Middle frontal gyrus (tissue), 1 donor: ENCODE data around the gene TNS3.
"Not testable (repeated sequence)": the region's sequence is repeated elsewhere in the genome, so short reads cannot be mapped to it uniquely, and the experiment has no call there.

Experiments
- DNase-seq: peaks from one replicate; pipeline ENCODE4 v3.0.0-alpha.2; 2015; ENCODE audit warnings: low spot score; ENCODE audit errors: extremely low spot score

Gene TNS3

GRCh38 chr7:47543056-47543455 lies 38.9 kb downstream of the TNS3 start:
- no peak for DNase-seq

DNA sequence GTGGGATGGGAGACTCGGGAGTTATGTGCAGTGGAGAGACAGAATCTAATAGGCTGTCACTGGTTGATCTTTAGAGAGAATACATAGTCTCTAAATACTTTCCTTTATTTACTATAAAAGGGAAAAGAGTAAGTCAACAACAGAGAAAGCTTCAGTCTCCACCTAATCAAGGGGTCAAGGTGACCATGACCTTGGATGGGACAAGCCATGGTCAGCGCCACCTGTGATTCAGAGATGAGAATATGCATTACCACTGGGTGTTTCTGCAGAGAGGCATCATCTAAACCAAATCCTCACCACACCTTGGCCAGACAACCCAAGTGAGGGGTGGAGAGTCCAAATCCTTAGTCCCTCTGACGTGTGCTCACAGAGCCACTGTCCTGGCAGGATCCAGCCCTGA lies 39.9 kb downstream of the TNS3 start:
- DNase-seq, result no peak

- not testable (repeated sequence) for DNase-seq
Measured at GRCh38 chr7:47541485-47541884, 40.4 kb downstream of the TNS3 start.

DNA sequence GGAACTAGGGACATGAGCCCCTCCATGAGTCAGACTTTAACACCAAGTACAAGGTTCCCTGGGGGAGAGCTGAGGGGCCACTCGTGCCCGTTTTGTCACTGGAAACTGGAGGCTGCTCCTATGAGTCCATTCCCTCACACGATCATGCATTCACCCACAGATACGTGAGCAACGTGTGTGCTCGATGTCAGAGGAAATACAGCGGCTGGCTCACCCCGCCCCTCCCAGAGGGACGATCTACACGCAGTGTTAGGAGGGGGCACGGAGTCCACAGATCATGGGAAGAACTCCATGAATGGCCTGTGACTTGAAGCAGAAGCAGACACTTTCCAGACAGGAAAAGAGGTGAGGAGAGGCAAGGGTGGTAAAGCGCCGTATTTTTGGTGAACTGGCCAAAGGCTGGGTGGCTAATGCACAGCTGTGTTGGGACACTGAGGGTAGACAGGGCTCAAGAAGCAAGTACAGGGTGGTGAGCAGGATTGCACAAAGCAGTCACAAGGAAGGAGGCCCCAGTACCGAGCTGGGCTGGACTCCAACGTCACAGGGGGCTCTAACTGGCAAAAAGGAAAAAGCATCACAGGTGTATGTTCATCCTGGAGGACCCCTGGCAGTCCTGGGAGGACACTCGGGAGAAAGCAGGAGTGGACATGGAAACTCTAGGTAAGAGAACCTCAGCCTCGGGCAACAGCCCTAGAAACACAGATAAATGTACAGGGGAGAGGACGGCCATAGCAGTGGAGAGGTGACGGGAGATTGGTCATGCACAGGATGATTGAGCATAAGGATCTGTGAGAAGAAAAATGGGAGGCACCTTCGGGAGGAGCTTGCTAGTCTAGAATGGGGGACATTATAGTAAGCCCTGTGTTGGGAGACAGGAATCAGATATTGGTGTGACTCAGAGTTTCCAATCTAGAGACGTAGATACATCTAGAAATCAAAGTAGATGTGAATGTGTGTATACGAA lies 41.2 kb downstream of the TNS3 start:
- no peak for DNase-seq

- DNase-seq, result no peak
Measured at GRCh38 chr7:47540053-47540386, 41.9 kb downstream of the TNS3 start.

DNA sequence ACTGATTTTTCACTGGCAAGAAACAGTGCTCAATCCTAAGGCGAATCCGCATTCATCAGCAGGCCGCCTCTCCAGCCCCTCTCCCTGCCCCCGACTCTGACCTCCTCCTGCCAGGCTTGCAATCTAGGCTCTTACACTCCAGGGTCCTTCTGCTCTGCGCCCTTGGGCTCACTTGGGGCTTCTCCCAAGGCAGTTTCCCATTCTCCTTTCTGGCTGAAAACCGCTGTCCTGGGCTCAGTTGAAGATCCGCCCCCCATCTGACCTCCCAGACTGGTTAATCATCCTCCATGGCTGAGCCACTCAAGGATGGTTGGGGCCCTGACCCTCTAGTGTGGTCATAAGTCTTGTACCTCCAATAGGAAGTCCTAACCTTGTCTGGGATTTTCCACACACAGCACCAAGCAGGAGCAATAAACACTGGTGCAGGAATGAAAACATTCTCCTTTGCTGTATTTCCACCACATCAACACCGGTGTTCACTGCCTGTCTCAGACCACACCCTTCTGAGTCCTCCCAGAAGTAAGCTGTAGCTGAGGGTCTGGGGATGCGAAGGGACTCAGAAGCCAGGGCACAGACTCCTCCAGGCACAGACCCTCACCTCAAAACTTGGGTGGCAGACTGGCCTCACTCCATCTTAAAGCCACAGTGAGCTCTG lies 42.4 kb downstream of the TNS3 start:
- DNase-seq, result no peak

- no peak for DNase-seq
Measured at GRCh38 chr7:47538846-47539311, 43.0 kb downstream of the TNS3 start.

DNA sequence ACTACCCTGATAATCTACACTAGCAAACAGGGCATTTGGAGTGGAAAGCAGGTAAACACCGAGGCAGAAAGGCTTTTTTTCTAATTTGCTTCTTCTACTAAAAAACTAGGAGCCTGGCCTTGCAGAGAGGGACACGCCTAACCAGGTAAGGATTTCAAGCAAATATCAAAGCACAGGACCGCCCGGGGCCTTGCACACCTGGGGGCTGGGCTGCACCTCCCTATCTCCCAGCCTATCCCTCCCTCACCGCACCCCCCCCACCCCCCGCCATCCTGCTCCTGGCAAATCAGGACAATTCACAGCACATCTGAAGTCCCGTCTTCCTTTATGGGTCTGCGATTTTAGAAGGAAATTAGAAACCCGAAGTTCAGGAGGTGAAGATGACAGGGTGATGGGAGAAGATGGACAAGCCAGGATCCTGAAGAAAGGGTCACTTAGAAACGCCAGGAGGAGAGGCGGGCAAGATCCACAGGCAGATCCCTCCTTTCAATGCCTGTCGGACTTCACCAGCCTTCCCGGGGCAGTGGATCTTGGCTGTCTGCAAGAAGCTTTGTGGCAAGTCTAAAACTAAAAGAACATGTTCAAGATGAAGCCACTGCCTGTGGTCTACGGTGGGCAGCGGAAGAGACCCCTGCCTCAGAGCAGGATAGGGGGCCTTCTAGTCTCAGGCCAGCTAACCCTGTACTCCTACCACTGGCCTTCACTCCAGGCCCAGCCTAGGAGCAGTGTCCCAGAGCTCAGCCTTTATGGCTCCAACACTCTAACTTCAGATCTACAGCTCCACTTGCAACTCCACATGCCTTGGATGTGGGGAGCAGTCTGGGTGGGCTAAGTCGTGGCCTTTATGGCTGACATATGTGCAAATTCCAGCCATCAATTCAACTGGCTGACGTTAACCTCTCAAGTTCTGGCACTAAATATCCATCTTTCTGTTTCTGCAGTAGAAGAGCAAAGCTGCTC lies 43.9 kb downstream of the TNS3 start:
- no peak for DNase-seq

GRCh38 chr7:47536661-47537611 lies 45.0 kb downstream of the TNS3 start:
- no peak for DNase-seq

DNA sequence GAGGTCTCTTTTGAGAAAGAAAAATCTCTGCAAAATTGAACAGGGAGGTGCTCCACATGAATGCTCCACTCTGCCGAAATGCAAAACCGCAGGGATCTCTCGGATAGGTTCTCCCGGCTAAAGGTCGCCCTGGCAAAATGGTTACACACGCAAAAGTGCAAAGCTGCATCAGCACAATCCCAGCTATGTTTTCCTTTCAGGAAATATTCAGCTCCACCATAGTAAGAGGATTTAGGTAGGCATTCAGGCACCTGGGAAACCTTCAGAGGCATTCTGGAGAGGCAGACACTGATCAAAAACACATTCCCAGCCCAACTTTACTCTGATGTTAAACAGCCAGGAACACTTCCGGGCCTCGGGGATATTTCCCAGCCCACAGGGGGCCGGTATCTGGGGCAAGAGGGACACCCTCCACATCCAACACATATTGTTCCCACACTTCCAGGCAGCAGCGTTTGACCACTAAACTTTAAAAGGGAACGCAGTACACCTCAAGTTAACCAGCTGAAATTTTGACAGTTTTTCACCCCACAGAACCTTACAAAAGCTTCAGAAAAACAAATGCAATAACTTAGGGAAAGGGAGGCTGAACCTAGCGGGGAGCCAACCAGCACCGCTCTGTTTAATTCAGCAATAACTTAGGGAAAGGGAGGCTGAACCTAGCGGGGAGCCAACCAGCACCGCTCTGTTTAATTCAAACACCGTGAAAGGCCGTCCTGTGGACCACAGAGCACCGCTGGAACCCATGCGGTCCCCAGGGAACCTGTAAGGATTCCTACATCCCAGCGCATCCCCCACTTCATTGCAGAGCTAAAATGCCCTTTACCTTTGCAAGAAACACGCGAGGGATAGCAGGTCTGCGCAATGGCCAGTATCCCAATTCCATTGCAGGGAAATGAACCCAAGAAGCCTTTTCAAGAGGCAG lies 45.9 kb downstream of the TNS3 start:
- DNase-seq, result no peak

DNA sequence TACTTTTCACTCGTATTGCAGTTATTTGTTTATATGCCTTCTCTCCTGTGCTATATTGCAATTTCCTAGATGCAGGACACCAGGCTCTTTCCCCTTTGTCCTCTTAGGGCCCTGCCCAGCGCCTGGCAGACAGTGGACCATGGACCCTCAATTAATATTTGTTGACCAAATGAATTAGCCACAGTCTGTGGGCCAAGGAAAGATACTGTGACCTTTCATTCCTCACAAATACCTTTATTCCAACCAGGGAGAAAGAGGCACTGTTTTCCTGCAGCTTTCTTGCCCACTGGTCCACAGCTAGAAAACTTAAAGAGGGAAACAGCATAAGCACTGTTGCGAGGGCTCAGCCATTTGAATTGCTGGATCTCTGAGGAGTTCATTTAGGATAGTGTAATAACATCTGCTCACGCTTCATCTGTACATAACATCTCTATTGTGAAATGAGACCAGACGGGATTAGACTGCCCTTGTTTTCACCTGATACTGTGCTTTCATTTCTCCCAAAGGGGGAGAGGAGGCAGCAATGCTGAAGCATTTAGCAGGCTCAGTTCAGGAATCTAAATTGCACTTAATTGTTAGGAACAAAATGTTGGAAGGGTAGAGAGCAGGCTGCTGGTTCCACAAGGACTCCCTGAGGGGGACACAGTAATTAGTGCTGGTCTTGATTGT lies 46.7 kb downstream of the TNS3 start:
- DNase-seq, result no peak

DNA sequence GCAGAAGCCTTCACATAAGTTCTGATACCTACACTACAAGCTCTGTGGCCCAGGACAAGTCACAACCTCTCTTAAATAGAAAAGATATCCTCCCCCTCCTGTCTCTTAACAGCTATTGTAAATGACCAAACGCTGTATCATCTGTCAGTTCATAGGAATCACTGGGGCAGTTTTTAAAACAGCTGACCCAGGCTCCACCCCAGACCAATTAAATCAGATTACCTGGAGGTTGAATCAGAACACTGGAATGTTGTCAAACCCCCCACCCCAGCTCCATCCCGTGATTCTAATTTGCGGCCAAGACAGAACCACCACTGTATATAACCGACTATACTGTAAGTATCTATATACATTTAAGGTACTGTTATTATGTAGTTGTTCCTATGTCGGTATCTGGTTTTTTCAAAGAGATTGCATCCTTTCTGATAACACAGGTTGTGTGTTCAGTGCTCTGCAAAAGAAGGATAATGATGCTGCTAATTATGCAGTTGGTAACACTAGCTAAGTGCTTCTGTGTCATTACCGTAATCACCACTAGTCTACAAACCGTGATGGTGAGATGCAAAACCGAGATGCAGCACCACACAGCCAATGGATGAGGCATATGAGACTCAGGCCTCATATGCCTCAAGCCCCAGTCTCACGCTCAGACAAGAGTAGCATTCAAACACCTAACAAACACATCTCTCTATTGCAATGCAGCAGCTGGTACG lies 47.4 kb downstream of the TNS3 start:
- DNase-seq, result no peak

DNA sequence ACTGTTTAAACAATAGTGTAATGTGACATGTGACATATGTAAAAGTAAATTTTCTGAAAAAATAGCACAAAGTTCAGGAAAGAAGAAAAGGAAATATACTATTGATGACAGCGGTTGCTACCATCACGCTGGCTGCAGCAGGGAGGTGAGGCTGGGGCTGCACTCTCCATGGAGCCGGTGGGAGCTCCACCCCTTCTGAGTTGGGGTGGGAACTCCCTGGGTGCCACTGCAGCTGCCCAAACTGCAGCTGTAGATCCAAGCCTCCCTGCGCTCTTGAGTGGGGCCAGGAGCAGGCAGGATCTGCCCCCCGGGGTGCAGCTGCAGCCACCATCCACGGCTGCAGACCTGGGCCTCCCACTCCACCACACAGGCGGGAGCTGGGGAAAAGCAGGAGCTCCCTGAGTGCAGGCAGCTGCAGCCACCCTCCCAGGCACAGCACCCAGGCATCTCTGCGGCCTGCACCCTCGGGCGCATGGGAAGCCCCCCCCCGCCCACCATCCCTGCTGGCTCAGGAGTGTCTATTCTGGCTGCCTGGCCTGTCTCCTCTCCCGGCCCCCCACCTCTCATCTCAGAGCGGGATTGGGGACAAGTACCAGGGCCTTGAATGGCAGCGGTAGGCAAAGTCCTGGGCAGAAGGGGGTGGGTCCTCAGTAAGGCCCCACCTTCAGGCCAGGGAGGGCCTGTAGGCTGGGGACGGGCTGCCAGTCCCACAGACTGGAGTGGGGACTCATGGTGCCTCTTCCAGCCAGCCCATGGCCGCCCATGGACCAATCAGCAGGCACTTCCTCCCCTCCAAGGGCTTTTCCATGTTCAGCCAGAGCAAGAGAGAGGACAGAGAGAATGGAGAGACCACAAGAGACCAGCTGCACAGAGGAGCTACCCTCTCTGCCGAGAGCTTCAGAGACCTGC lies 50.1 kb downstream of the TNS3 start:
- DNase-seq, result no peak

DNA sequence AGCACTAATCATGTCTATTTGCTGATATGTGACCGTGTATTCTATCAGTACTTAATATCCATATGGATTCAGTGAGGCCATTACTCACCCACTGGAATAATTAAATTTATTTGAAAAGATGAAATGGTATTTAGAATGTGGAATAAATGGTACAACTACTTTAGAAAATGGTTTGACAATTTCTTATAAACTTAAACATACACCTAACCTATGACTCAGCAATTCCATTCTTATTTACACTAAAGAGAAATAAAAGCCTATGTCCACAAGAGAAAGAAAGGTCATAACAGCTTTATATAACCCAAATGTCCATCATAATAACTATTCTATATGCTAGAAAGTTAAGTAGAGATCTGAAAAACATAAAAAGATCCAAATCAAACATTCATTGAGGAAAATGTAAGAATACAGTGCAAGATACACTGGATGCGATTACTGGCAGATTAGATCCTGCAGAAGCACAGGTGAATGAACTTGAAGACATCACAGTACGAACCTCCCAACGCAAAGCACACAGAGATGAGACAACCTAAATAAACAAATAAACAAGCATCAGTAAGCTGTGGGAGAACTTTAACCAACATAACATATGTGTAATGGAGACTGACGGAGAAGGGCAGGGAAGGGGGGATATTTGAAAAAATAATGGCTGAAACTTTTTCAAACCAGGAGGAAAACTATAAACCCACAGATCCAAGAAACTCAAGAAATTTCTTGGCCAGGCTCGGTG lies 51.9 kb downstream of the TNS3 start:
- DNase-seq, result no peak

DNA sequence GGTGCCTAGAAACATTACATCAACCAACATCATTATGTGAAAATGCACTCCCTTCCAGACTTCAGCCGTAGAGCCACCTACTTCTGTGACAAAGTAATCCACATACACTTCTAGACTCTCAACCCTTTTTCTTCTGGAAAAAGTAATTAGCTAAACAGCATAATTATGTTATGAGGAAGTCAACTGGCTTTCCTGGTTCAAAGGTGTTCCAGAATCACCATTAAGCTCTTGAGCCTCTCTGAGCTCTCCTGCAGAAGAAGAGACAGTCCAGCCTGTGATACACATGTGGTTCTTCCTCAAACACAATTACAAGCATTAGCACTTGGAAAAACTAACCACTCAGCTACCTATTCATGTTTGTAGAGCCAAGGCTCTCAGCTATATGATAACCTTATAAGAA lies 52.5 kb downstream of the TNS3 start:
- no peak for DNase-seq

- DNase-seq, result no peak
Measured at GRCh38 chr7:47528471-47528870, 53.4 kb downstream of the TNS3 start.
